HG02588 (cell line): ENCODE data around the gene SHISA2.

Source experiments
- ATAC-seq: cut with Tn5 transposase; IDR thresholded peaks from one replicate; pipeline ENCODE4 v1.9.1; 2021; ENCODE audit warnings: mild to moderate bottlenecking, moderate library complexity; ENCODE audit not compliant: unreplicated experiment

SHISA2 gene

DNA sequence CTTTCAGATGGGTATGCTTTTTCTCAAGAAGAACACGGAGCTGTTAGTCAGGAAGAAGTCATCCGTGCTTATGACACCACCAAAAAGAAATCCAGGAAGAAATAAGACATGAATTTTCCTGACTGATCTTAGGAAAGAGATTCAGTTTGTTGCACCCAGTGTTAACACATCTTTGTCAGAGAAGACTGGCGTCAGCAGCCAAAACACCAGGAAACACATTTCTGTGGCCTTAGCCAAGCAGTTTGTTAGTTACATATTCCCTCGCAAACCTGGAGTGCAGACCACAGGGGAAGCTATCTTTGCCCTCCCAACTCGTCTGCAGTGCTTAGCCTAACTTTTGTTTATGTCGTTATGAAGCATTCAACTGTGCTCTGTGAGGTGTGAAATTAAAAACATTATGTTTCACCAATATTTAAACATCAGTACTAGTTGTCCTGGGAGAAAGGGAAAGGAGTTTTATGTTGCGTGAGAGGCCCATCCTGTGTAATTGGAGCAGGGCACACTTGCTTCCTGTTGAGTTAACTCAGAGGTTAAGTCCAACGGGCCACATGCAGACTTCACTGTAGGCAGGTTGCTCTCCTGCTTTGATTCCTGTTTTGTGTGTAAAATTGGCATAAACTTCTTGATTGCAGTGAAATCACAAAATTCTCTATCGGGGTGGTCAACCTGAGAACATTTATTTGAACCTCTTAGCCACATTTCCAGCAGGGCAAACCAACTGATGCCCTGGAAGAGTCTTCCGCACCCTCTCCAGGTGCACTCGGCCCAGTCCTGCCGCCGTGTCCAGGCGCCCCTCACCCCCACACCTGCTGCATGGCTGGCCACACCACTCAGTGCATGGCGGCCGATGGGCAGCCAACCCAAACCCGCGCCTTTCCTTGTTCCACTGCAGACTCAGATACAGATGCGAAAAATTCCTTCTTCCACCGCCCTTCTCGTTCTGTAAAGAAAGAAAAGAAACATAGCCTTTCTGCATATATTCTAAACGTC is 31.6 kb downstream of the SHISA2 start:
- ATAC-seq = no peak

DNA sequence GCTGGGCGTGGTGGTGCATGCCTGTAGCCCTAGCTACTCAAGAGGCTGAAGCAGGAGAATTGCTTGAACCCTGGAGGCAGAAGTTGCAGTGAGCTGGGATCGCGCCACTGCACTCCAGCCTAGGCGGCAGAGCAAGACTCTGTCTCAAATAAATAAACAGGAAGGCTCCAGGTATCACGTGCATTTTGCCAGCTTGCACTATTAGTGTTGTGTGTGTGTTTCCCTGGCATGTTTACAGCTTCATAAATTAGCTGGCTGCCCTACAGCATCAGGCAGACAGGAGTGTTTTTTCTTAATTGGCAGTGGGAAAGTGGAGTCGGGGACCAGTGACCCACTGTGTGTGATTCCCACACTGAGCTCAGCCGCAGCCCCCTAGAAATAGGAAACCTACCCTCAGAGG is 32.6 kb downstream of the SHISA2 start:
- ATAC-seq = no peak

DNA sequence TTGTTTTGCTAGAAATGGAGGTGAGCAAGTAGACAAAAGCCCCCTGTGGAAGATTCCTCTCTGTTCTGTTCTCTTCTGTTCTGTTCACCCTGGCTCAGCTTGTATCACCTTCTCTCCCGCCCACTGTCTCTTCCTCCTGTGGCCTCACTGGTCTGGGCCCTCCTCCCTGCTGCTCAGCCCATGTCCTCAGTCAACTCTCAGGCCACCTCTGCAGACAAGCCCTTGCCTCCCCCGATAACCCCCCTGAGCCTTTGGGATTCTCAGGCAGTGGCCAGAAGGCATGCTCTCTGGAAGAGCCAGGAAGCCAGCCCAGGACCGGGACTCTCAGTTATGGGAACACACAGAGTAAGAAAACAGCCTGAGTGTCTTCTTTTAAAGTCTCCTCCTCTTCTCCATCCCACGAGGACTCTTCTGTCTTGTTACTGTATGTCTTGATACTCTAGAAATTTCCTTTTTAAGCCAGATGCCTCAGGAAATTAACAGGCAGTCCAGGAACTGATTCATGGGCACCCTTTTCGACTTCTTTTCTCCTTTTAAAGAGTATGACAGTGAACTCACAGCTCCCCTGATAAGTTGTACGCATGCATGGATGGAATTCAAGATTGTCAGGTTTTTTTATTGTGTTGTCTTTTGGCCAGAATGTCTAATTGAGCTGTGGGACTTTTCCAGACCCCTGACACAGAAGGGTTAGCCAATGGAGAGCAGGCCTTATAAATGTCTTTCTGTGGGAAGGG is 33.7 kb downstream of the SHISA2 start:
- no peak for ATAC-seq

DNA sequence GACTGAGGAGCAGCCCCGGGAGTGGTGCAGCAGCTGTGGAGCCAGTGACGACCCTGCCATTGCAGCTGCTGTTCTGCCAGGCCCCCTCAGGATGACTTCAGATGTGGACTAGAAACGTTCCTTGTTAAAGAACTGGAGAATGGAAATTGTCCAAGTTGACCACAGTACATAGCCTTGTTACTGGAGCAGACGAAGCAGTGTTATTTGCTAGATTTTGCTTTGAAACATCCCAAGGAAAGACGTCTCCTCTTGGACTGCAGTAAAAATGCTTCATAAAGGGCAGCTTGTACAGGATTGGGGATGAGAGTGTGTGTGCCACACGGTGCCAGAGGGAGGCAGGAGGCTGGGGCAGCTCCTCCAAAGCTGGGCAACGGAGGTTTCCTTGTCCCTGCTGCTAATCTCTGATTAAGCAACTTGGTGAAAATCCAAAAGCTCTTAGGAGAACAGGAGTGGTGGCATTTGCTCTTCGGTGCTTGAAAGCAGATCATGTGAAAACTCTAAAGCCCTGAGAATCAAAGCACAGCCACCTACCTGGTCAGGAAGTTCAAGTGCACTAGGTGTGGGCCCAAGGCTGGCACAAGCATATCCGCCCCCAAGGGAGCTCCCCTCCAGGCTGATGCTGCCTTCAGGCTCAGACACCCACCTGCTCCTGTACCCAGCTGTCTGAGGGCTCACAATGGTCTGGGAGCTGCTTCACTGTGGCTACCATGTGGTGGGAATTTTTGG is 34.5 kb downstream of the SHISA2 start:
- no peak for ATAC-seq

DNA sequence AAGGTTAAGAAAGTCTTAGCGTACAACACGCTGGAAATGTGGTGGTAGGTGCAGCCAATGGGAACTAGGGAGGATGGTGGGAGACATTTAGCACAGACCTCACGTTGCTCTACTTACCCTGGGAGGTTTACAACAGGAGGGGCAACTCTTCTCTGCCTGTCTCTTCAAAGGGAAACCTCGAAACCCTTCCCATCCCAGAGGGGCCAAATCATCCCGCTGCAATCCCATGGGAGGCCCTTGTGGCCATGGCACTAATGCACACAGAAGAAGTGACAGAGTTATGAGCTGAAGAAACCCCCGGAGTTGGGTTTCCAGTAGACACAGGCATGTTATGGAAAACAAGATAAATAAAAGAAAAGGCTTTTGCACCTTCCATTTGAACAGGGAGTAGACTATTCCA is 35.6 kb downstream of the SHISA2 start:
- ATAC-seq = no peak

DNA sequence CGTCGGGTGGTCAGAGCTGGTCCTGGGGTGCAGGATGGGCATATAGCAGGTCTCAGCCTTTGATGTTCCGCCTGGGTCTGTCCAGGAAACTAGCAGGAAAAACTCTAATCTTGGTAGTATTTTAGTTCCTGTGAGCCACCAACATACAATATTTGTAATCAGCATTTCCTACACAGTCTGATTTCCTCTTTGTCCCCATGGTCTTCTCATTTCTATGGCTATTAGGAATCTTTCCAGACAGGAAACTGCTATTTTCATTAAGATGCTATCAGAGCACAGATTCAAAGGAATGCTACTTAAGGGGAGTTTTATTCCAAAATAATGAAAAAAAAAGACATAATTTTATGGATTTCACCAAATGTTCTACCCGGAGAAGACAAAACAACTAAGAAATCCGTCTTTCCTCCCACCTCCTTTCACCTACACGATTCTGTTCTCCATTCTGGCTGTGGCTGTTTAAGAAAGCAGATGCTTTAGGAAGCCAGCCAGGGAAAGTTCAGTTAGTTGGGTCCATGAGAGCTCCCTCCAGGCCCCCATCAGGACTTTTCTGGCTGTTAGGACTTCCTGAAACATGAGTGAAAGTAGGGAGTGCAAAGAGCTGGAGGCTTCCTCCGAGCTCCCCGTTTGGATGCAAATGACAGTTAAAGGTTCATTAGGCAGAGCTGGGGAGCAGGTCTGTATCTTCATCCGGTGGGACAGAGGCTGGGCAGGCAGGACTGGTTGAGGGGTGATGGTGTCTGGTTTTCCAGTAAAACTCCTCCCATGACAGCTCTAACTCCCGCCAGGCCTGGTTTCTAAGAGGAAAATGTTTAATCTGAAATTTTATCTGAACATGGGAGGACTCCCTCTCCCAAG is 36.3 kb downstream of the SHISA2 start:
- ATAC-seq = no peak

DNA sequence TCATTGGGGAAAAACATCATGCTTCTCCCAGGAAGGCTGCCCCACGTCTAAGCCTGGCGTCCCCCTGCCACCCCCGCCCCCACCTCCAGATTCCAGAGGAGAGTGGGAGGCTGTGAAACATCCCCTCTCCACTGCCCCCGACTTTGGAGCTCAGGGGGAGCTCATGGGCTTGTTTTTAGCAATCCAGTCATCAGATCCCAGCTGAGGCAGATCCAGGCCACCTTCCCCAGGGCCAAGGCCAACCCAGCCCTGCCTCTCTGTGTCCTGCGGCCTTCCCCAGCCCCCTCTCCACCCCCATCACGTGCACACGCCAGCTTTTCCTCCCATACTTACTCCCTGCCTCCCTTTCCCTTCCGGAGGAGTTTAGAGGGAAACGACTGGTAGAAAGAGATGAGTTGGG is 38.8 kb downstream of the SHISA2 start:
- no peak for ATAC-seq

DNA sequence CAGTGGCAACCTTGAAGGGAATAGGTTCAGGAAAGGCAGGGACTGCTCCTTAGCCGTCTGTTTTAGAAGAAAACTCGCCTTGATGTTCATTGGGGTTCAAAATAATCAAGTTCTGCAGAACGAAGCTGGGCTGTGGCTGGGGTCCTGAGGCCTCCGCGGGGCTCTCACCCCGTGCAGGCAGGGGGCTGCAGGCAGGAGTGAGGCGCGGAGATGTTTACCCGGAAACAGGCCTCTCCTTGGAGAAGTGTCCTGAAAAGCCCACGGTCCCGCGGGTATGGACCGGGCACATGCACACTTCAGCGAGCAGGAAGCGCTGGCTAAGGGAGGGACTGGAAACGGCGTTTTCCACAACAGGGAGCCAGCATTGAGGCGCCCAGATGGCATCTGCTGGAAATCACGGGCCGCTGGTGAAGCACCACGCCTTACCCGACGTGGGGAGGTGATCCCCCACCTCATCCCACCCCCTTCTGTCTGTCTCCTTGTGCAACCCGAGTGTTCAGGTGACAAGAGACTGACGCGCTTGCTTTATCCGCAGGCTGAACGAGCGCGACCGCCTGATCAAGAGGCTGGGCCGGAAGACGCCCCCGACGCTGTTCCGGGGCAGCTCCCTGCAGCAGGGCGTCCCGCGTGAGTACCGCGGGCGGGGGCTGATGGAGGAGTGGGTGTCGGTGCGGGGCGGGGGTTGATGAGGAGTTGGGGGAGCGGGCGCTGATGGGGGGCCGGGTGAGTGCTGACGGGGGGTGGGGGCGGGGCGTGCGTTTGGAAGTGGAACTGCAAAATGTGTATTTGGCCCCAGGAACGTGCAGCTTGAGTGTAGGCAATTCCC is 39.6 kb downstream of the SHISA2 start:
- no peak for ATAC-seq

DNA sequence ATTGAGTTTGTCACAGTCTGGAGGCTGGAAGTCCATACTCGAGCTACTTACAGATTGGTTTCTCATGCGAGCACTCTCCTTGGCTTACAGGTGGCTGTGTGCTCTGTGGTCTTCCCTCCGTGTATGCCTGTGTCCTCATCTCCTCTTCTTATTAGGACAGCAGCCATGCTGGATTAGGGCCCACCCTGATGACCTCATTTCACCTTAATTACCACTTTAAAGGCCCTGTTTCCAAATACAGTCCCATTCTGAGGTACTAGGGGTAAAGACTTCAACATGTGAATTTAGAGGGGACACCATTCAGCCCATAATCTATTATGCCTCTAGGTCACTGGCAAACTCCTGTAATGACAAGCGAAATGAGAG is 40.6 kb downstream of the SHISA2 start:
- ATAC-seq = no peak

DNA sequence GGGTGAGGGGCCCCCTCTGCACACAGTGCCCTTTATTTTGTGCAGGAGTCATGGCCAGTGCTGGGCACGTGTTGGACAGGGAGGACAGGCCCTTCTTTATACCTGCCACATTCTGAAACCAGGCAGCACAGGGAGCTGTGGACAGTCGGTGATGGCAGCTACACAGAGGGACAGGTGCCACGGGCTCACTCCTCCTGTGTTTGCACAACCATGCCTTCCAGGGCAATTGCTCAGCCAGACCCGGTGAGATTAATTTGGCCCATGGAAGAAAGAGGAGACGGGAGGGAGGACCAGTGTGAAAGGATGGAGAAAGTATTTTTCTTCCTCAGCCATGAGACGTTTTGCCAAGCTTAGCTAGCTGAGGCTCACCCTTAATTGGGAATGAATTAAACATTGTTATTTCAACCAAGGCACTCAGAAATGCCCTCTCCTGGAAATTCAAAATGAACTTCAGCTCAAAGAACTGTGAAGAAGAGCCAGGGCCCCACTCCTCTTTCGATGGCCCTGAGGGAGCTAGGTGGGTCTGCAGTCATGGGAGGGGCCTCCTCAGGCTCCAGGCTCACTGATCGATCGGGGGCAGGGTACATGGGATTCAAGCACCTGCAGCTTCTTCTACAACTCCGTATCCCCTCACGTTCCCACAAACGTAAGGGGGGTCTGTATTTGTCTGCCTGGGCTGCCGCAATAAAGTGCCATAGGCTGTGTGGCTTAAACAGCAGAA is 41.2 kb downstream of the SHISA2 start:
- no peak for ATAC-seq

DNA sequence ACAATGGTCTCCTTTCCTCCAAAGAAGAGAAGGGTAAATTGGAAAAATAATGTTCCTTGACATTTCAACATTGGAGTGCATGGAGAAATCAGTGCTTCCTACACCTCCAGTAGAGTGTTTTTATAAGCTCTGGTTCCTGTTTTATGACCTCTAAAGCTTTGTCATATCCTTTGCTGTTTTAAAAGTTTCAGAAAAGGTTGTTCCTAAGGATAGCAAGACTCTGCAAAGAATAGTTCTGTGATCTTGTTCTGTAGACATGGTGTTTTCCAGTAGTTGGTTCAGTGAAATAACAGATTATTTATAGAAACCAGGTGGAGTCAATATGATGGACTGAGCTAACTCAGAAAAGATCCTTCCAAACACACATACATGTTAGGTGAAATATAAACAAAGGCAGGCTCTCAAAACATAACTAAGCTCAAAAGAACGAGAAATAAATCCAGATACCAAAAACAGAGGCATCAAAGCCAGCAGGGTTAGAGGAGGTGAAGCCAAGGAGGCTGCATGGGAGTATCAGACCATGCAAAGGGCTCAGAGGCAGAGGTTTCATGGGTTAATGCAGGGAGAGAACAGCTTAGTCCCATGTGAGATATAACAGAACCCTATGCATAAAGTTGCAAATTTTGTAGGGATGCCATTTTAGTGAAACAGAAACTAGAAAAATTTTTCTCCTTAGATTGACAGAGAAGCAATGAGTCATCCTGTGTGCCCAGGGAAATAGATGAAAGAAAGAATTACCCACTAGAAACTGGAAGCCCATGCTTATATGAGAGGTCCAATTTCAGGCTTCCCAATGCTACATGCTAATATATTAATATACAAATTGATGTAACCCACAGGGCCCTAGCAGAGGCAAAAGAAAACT is 44.3 kb downstream of the SHISA2 start:
- no peak for ATAC-seq
